Kidney capillary endothelial cell (primary cell): ENCODE data around the gene KLHDC4.

Experiments used
- DNase-seq: peaks from one replicate; pipeline ENCODE4 v3.0.0-alpha.2; 2018; ENCODE audit warnings: low spot score

The KLHDC4 gene

DNA sequence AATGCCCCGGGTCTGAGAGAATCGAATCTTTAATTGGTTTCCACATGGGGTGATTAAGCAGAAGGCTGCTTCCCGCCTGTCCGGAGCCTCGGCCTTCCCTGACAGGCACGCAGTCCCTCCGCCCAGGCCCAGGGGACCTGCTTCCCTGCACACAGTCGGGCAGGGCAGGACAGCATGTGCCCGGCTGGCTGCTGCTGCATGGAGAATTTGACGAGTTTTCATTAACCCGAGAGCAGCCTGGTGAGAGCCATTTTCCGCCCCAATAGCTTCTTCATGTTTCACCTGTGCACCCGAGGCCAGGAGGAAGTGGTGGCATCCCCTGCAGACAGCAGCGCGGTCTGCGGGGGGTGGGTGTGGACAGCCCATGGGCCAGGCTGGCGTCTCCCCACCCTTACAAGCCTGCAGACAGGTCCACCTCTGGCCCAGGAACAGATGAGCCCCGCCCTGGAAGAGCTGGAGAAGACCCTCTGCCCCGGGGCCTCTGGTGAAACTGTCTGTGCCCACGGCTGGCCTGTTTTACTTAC lies 67.0 kb downstream of the KLHDC4 start:
- DNase-seq = no peak

DNA sequence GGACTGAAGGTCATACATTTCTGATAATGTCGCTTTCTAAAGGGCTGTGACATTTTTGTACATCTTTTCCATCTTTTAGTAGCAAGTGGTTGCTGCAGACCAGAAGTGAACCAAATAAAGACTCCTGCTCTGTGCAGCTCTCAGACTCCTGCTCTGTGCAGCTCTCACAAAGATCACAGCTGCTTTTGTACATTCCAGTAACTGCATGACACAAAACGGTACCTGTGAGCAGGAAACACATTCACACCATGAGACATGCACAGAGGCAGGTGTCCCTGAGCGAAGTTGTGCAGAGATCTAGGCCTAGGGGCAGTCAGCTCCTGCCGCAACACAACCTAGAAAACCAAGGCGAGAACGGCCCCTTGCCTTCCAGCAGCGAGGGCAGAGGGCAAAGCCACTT lies 67.5 kb downstream of the KLHDC4 start:
- no peak for DNase-seq

DNA sequence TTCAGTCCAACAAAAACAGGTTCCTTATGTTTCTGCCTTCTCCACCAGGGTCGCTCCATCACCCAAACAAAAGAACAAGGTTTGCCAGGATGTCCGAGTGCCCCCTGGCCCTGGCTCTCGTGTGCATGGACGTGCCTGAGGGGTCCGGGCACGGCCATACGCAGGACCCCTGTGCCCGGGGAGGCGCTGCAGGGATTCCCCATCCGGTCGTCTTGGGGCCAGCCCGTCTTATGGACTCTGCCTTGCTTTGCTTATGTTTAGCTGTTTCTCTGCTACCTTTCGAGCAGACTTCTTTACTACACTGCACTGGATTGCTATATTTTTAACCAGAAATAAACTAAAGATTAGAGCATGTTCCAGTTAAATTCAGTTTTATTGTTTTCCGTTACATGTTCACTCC lies 68.0 kb downstream of the KLHDC4 start:
- no peak for DNase-seq

DNA sequence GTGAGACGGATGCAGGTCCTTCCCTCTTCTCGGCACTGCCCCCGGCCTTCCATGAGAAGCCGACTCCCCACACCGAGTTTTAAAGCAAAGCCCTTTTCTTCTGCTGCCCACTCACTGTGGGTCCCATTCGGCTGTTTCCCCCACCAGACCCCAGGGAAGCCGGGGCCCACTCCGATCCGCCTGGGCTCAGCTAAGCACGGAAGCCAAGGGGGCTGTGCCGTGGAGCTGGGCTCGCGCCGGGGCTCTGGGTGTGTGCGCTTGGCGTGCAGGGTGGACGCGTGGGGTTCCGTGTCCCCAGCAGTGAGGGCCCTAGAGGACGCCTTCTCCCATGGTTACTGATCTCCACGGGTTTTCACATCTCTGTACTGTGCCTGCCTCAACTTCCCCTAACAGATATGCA lies 68.5 kb downstream of the KLHDC4 start:
- no peak for DNase-seq

DNA sequence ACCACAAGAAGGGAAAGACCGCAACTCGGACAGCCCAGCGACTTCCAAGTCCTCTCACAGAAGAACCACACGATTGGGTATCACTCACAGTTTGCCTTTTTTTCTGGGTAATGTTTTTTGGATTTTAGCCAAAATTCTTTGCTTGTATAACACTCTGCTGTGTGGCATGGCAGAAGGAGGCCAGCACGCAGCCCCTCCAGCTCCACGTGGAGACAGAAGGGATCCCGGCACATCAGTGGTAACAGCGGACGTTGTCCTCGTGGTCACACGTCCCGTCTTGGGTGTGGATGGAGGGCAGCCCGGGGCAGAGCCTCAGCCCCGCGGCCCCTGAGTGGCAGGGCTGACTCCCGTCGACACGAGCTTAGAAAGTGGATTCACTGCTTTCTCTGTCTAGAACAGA lies 69.1 kb downstream of the KLHDC4 start:
- DNase-seq = no peak

DNA sequence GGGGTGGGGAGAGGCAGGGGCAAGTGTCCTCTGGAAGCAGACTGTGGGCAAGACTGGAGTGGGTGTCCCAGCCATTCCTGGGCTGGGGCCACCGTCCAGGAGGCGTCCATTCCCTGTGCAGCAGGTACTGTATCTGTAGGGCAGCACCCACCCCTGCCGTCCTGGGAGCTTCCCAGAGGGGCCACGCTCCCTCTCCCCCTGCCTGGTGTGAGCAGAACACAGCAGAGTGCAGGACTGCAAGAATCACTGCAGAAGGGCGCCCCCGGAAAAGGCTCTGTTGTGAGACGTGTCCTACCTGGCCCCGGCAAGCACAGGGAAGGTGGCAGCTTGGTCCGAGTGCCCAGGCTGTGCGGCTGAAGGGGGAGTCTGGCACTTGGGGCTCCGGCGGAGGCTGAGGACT lies 70.3 kb downstream of the KLHDC4 start:
- no peak for DNase-seq

DNA sequence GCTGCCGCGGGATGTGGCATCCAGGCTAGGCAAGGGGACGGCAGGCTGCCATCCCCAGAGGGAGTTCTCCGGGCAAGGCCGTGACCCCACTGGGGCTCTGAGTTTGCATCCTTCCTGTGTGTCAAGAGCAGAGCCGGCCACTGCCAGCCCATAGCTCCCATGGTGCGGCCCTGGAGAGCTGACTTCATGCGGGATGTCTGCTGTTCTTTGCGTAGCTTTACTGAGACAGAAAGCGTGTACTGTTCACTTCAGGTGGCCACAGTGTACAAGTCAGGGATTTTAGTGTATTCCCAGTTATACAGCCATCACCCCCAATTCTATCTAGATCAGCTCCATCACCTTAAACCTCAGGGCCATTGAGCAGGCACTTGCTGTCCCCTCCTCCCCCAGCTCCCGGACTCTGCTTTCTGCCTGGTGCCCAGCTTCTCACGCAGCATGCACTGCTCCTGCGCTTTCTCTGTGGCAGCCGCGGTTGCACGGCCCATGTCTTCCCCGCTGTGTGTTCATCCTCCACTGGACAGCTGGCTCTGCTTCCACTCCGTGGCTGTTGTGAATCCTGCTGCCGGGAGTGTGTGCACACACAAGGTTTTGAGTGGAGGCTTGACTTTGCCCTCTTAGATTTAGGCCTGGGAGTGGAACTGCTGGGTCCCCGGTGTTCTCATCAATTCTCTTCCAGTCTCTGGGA lies 71.2 kb downstream of the KLHDC4 start:
- DNase-seq = no peak

DNA sequence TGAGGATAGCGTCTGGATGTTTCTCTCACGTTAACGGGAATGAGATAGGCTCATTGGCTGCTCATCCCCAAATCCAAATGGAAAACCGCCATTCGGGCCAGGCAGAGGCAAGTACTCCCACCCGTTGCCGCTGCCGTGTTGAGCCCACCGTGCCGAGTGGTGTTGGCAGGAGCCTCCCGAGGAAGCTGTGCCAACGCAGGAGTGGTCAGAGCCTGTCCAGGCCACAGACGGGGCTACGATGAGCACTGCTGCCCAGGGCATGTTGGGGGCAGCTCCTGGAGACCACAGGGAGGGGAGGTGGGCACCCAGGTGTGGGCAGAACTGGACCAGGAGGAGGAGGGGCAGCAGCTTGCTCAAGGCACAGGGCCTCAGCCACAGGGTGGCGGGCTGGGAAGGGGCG lies 72.0 kb downstream of the KLHDC4 start:
- DNase-seq = no peak

DNA sequence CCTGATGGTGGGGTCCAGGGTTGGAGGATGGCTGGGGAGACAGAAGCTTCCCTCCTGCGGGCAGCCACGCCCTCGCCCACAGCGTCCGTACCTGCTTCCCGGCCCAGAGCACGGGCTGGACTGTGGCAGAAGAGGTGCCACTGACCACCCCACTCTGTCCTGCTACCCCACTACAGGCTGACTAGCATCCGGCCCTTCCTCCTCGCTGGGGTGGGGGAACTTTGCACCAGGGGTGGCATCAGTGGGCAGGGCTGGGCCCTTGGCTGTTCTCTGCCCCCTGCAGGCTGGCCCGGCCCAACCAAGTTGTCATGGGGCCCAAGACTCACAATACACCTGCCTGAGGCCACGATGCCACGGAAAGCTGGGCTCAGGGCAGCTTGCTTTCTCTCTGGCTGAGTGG lies 73.0 kb downstream of the KLHDC4 start:
- DNase-seq = no peak

DNA sequence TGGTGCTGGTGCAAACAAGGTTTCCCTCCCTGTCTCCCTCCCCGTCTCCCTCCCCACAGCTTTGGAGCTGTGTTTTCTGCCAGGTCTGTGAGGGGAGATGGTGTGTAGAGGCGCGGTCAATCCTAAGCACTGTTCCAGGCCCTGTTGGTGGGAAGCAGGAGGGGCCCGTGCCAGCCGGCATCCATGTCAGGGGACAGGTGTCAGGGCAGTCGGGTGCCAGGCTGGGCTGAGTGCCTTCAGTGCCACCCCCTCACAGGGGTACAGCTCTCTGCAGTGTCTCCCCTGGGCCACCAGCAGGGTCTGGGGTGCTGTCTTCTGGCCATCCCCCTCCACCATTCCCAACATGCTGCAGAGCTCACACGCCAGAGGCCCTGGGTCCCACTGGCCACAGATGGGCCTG lies 73.6 kb downstream of the KLHDC4 start:
- DNase-seq = no peak

DNA sequence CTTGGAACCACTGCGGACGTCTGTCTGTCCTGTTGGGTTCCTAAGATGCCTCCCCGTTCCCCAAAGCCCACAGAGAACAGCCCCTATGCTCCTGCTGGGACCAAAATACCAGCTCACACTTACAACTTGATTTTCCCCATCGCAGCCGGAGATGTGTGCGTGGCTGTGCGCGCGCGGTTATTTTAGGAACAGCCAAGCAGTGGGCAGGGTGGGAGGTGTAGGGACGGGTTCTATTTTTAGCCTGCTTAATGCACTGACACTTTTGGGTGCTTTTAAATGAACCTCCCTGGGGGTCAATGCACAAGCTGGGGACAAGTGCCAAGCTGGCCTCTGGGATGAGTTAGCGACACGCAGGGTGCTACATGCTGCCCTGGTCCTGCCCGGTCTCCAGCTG lies 74.1 kb downstream of the KLHDC4 start:
- no peak for DNase-seq

DNA sequence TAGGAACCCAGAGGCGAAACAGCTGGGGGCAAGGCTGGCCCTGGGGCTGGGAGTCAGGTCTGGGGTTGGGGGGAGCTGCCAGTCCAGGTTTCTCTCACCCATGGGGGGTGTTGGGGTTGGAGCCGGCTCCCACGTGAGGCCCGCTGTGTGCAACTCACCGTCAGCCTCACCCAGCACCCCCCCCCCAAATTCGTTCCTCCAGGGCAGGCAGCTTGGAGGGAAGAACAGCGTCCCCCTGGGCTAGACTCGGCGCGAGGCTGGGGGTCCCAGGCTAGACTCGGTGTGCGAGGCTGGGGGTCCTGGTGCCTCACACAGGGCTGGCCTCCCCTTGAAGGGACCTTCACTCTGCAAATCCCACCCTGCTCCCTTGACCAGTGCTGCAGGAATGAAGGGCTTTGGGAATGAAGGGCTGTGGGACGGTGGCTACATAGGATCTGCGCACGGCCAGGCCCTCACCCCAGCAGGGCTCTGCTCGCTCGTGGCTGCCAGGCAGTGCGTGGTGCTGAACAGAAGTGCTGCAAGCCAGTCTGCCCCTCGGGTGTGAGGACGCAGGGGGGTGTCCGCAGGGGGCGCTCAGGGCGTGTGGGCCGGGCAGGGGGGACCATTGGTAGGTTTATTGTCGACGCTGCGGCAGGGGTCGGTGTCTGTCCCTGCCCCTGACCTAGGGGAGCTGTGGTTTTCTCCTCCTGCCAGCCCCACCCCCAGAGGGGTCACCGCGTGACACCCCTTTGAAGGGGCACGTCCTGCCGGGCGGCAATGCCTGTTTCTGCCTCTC lies 74.7 kb downstream of the KLHDC4 start:
- DNase-seq = no peak

DNA sequence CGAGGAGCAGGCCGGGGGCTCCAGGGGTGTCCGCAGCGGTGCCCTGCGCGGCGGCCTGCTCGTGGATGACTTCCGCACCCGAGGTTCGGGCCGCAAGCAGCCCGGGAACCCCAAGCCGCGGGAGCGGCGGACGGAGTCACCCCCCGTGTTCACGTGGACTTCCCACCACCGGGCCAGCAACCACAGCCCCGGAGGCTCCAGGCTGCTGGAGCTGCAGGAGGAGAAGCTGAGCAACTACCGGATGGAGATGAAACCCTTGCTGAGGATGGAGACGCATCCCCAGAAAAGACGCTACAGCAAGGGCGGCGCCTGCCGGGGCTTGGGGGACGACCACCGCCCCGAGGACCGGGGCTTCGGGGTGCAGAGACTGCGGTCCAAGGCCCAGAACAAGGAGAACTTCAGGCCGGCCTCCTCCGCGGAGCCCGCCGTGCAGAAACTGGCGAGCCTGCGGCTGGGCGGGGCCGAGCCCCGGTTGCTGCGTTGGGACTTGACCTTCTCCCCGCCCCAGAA lies 75.8 kb downstream of the KLHDC4 start:
- no peak for DNase-seq

DNA sequence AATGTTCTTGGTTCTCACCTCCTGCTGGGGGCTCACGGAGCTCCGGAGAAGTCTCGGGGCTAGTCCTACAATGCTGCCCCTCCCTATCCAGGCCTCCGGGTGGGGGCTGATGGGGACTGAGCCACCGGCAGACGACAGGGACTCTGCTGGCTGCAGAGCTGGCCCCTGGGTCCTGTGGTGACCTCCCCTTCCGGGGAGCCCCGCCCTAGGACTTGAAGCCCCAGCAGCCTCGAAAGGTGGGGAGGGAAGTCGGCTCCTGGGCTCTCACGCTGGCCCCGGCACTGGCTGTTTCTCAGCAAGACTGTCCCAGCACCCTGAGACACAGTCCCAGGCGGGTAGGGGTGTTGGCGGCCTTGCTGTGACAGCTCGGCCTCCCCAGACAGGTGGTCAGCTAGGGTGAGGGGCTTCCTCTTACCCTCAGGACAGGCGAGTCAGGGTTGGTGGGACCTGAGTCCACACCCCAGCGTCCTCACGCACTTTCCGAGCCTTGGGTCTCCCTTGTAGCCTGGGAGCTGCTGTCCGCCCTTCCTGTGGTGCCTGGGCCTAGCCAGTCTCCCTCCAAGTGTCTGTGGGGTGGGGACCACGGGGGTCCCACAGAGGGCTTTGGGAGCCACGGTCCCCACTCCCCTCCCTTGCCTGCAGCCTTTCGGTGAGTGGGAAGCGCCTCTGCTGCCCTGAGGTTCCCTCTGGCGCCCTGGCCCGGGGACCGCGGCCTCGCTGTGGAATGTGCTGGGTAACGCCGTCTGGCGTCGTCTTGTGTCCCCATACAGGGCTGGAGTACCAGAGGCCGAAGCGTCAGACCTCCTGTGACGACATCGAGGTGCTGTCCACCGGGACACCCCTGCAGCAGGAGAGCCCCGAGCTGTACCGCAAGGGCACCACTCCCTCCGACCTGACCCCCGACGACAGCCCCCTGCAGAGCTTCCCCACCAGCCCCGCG lies 76.6 kb downstream of the KLHDC4 start:
- no peak for DNase-seq

DNA sequence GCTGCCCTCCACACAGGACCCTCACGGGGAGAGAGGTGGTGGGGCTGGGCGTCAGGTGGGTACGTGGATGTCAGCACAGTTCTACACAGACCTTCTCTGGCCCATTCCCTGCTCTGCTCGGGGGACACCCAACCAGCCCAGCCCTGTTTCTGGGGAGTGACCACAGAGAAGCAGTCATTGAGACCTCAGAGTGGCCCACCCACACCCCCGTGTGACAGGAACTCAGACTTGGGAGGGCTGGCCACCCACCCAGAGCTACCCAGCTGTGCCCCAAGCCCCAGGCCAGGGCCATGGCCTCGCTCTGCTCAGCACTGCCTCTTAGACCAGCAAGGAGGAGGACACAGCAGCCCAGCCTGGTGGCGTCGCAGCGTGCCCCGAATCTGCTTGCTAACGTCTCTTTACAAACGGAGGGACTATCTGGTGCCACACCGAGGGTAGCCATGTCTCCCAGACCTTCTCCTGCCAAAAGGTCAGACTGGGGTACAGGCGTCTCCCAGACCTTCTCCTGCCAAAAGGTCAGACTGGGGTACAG lies 77.7 kb downstream of the KLHDC4 start:
- no peak for DNase-seq

DNA sequence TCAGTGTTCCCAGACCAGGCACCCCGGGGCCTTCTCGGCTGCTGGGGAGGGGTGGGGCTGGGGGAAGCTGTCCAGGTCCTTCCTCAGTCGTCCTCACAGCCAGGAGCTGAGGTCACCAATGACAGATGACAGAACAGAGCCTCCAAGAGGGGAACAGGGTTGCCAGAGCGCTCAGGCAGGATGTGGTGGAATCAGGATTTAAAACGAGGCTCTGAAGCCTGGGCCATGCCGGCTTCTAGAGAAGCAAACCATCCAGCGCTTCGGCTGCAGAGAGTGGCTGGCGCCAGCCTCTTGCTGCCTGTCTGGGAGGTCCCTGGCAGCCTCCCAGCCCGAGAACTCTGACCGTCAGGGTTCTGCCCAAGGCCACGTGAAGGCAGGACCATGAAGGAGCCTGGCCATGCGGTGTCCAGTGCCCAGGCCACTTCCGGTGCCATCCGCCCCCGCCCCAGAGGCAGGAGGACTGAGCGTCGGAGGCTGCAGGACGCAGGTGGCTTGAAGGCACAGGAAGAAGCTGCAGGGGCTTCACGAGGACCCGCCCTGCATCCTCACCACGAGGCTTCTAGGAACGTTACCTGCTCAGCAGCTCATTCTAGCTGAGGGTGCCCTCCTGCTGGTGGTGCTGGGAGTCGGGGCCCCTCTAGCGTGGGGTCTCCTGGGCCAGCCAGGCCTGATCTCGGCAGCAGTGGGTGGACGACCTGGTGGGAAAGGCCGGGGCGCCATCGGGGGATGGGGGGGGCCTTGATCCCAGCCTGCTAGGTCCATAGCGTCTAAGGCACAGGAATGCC lies 78.5 kb downstream of the KLHDC4 start:
- DNase-seq = no peak

DNA sequence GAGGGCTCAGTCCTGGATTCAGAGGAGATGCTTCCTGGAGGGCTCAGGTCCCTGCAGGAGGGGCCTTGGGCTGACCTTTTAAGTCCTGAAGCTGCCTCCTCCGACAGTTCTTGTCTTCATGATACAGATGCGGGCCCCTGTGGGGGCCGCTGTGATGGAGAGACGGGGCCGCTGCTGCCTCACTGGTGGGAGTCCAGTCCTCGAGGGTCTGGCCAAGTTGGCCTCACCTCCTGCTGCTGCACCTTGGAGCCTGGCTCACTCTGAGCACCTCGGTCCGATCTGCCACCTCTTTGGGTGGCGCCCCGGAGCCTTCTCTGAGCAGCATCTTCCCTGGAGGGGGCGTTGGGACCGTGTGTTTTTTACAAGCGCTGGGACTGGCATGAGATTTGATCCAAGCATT lies 79.1 kb downstream of the KLHDC4 start:
- no peak for DNase-seq

DNA sequence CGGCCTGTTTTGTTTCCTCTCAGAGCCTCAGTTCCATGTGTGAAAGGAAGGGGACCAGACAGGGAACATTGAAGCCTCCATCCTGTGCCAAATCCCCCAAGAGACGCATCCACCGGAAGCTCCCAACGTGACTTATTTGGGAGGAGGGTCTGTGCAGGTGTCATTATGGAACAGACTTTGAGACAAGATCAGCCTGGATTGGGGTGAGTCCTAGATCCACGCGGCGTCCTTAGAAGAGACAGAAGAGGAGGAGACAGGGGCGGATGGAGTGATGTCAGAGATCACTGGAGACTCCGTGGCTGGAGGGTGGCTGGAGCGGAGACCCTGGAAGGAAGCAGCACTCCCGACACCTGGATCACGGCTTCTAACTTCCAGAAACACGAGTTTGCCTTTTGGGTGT lies 80.0 kb downstream of the KLHDC4 start:
- no peak for DNase-seq

DNA sequence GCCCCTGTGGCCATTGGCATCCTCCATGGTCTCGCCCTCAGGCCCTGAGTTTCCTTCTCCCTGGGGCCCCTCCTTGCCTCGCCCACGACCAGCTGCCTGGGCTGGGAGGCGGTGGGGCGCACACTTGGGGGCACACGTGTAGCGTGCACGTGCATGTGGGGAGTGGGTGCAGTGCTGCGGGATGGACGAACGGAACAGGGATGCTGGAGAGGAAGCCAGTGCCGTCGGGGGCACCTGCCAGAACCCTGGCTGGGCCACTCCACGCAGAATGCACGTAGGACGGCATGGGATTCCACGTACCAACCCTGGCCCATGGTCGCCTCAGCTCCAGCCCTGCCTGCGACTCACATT lies 80.4 kb downstream of the KLHDC4 start:
- DNase-seq = no peak

DNA sequence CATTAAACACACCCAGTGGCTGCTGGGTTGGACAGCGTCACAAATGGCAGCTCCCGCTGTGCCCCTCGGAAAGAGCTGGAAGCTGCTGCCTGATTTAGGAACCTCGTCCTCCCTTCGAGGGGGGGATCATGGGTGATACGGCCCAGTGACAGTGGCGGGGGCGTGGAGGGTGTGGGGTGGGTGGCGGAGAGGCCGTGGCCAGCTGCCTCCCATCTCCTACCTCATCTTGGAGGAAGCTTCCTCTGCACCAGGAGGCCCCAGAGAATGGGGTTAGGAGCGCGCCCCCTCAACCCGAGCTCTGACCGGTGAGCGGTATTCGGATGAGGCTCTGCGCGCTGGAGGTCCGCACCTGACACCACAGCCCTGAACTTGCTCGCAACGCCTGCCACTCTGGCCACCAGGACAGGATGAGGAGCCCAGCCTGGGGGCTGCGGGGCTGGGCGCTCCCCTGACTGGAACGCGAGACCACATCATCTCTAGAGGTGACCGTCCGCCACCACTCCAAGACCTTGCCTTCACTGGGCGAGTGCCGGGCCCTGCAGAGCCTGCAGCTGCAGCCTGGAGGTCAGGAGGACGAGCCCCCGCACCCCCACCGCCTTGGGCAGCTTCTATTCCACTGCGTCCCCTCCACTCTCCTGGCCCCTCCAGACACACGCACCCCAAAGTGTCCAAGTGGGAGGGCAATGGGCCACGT lies 80.9 kb downstream of the KLHDC4 start:
- no peak for DNase-seq
